ACHN (cell line): ENCODE measurements around the gene POC1B.

ENCODE experiments used
- DNase-seq: peaks from one replicate; pipeline ENCODE4 v3.0.0-alpha.2; 2015
- in situ Hi-C: cut with HindIII; loops from 2 replicates; pipeline ENCODE4 v1.10.0; 2017; ENCODE audit warnings: low sequenced_read_pairs, low pct_ligation_motif_present, low pct_unique_long_range_greater_than_20kb

The POC1B gene

DNA sequence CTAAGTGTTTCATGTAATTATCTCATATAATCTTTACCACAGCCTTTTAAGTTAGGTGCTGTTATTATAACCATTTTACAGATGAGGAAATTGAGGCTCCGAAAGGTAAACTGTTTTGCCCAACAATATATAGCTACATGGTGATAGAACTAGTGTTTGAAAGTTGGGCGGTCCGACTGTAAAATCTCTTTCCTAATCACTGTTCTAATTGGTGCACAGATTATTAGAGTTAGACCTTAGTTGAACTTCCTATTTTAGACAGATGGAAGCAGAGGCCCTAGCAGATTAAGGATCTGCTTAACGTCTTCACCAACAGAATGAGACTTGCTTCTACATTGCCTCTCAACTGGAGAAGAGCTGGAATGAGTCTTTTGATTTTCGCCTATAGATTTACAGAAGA, 143.5 kb downstream of the POC1B start:
- in situ Hi-C loops, result no loop called here
- no peak for DNase-seq

DNA sequence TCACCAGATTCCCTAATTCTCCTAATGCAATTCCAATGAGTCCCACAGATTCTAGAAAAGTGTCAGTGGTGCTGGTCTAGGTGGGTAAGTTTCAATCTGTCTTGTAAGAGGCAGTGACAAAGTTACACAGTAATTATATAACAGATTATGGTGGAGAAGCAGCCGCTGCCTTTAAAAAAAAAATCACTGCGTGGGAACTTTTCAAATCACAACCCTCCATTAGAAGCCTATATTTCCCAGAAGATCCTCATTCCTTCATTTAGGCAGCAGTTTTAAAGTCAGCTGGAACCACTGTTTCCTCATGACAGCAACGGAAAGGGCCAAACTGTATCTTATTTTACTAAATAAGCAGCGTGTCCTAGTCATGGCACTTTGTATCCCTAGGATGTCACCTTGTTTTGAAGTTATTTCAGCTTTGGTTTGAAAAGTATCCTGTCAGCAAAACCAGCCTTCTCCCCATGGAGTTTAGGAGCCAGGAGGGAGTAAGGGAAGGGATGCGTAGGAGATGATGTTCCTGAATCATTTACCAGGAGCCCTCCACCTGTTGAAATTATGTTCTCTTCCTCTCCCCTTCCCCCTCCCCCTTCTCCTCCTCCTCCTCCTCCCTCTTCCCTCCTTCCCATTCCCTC, 145.9 kb downstream of the POC1B start:
- no peak for DNase-seq
- in situ Hi-C loops, result no loop called here

DNA sequence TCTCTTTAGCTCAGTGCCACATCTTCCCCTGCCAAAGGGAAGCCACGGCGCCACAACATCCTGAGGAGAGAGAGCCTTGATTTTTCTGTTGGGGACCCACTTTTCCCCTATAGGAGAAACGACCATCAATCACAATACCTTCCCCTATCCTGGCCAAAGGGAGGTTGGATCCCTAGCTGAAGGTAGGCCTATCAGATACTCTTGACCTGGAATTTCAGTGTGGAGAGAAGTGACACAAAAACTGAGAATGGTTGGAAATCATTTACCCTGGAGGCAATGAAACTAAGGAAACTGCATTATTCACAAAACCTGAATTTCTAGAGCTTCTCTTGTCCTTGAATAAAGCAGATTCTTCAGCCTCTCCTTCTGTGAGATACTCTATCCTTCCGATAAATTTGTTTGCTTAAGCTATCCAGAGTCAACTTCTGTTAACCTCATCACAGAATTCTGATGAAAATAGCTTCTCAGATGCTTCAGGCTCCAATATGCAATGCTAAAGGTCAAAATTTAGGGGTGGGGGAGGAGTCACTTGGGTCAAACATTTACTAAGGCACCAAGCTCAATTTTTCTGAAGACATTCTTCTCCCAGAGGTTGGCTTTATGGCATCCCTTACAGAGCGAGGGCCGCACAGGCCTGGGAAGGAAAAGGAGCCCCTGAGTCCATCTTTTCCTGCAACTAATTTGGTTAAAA, 146.6 kb downstream of the POC1B start:
- DNase-seq, result no peak

DNA sequence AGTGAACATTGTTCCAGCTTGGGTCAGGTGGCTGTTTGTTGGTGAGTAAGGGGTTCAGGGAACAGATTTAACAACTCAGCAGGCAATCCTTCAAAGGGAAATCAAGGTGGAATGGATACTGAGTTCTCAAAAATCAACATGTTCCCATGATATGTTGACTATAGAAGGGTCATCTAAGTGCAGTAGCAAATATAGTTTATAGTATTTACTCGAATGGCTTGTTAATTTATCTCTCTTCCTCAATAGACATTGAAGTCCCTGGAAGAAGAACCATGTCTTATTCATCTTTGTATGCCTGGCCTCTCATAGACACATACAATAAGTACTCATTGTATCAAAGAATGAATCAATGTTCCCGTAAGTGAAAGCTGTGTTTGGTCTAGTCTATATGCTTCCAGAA, 149.0 kb downstream of the POC1B start:
- in situ Hi-C loops, result no loop called here

More for the DNA sequence above, 146.6 kb downstream of the POC1B start:
- in situ Hi-C loops, result no loop called here

DNA sequence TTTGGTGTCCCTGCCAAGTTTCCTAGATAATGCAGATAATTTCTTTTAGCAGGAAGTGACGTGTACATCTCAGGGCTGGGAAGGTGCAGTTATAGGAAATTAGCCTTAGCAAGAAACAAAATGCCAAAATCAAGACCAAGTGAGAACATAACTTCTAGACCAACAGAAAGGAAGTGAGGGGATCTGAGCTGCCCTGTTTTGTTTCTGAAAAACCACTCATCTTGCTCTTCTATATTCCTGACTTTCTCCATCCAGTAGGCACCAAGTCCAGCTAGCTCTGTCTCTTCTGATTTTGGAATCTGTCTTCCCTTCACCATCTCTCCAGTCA, 149.7 kb downstream of the POC1B start:
- no peak for DNase-seq
- in situ Hi-C loops, result no loop called here

More for the DNA sequence above, 149.0 kb downstream of the POC1B start:
- DNase-seq, result no peak

DNA sequence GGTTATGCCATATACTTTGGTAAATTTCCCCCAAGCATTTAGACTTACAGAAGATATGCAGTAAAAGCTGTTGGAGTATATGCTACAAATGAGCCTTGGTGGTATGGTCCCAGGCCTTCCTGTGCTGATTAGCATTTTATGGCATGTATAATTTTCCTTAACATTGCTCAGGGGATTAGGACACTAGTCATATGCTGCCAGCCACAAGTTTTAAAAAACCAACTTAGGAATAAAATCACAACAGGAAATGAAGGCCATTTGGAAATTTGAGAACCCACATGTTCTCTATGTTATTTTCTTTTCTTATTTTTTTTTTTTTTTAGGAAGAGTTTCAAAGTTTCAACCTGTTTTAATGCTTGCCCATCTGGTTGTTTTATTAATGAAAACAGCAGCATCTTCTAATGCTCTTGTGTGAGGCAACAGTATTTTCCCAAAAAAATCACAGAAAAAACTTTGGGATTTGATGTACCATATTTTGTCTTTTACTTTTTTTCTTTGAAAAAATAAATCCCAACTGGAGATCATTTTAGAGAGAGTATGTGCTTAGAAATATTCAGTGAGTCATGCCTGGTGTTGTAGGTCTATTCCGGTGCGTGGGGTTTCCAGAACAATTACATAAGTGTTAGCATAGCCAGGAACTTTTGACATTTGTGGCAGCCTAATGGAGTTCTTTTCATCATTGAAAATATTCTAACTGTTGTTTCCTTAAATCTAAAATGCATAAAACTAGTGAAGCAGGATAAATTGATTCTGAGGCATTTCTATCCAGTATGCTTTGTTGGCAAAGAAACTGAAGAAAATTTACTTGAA, 151.9 kb downstream of the POC1B start:
- no peak for DNase-seq
- in situ Hi-C loops, result no loop called here

- in situ Hi-C loops, result no loop called here
- DNase-seq, result no peak
Measured at GRCh38 chr12:89372584-89373370, 153.1 kb downstream of the POC1B start.

GRCh38 chr12:89370850-89371249, 155.0 kb downstream of the POC1B start:
- DNase-seq, result no peak
- in situ Hi-C loops, result no loop called here

- no peak for DNase-seq
- in situ Hi-C loops, result no loop called here
Measured at GRCh38 chr12:89370421-89370831, 155.4 kb downstream of the POC1B start.
